ENCODE results near the gene RALGPS2. TPM values are rescaled to one million over a fixed set of nuclear protein-coding genes. Genes with fewer than 3 reads are reported as not detected.

The RALGPS2 gene
- total RNA-seq, 1 experiment from 2014 or later: 17.5 TPM

DNA sequence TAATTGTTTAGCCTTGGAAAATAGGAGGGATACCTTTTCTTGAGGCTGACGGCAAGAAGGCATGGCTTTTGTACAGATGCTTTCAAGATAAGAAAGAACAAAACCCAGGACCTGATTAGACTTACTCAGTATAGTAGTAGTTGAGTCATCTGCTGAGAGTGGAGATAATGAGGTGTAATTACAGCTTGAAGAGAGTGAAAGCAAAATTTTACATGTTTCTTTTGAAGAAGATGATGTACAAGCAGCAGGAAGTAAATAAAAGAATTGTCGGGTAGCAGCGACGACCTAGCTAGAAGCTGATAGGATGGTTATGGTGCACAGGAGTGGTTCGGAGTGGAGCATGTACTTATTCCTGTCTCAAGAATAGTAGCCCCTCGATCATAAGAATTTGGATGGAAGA is 139.3 kb downstream of the RALGPS2 start:
- DNase-seq (ENCODE audit: low read depth): no peak

DNA sequence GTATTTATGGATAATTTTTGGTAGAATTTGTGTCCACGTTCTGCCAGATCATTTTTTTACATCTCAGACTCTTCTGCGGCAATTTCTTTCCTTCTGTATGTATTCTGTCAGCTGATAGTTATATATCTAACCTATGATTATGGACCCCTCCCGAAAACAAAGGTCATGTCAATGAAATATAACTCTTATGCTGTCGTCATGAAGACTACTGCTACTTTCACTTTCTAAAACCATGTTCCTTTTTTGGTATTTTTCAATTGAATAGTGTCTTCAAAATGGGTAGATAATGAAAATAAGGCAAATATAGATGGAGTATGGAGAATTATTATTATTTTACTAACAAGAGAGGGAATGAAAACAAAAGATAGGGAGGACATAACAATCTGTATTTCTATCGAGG is 142.6 kb downstream of the RALGPS2 start:
- peak; percentile 11 for DNase-seq (ENCODE audit: low read depth)

DNA sequence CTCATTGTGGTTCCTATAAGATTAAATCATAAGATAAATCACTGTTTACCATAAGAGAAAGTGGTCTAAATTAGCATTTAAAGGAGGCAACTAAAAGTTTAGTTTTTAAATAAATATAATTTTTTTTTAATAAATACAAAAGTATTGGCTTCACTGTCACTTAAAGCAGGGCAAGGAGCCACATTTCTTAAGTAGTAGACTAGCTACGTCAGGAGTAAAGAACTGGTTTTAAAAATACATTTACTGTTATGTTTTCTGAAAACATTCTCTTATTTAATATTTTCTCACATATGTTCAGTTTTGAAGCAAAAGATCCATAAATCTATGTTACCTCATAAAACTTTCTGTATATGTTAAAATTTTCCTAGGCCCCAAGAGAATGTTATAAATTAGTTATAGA is 143.7 kb downstream of the RALGPS2 start:
- DNase-seq (ENCODE audit: low read depth): no peak

DNA sequence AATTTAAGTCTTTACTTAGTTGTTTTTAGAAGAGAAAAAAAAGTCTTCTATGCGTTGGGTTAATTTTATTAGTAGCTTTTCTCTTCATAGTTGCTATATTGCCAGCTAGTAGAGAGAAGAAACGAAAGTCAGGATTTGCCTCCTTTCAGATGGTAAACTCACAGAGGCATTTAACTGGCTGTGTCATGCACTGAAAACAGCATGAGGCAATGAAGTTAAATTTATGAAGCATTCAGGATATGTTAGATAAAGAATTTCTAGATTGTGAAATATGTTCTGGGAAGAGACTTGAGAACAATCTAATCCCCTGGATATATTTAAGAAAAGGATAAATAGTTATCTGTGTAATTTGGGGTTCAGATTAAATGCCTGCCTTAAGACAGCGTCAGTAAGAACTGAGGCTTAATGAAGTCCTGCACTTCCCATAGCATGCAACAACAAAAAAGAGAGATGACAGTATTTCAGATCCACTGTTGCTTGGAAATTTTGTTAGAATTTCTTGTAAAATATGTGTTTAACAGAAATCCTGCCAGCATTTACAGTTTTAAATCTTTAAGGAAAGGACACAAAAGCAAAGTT is 144.2 kb downstream of the RALGPS2 start:
- no peak for DNase-seq (ENCODE audit: low read depth)

DNA sequence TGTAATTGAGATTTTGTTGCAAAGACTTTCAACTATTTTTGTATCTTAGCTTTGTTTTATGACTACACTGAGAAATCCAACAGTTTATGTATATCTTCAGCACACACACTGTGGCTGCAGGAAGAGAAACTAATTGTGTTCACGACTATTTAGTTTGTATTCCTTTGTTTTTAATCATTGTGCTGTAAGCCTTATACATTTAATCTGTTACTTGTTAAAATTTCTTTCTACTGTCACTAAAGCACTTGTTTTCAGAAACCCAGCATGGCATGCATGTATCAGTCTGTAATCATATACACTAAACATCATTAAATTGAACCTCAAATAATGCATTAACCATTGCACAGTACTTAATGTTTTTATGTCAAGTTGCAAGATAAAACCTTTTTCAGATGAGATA is 145.2 kb downstream of the RALGPS2 start:
- no peak for DNase-seq (ENCODE audit: low read depth)

DNA sequence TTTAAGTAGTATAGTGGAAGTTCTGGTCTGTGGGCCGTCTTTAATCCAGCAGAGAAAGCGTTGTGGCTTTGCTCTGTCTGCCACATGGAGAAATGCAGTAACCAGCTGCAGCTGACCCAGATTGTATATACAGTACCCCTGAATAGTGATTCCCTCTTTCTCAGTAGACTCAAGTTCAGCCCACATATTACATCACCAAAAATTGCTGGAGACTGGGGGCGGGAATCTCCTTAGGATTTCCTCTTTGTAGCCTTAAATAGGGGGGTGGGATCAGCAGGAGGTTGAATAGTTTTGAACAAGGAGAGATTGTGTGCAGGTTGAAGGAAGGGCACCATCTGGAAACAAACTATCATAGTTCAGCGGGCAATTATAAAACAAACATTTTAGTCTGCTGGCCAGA is 145.9 kb downstream of the RALGPS2 start, which contains the start of gene ANGPTL1:
Gene ANGPTL1, minus strand, starts transcription at position 134 of the 400 bp plus-strand sequence. CDS start 5,301 bp downstream, outside the sequence.
- no peak for DNase-seq (ENCODE audit: low read depth)

DNA sequence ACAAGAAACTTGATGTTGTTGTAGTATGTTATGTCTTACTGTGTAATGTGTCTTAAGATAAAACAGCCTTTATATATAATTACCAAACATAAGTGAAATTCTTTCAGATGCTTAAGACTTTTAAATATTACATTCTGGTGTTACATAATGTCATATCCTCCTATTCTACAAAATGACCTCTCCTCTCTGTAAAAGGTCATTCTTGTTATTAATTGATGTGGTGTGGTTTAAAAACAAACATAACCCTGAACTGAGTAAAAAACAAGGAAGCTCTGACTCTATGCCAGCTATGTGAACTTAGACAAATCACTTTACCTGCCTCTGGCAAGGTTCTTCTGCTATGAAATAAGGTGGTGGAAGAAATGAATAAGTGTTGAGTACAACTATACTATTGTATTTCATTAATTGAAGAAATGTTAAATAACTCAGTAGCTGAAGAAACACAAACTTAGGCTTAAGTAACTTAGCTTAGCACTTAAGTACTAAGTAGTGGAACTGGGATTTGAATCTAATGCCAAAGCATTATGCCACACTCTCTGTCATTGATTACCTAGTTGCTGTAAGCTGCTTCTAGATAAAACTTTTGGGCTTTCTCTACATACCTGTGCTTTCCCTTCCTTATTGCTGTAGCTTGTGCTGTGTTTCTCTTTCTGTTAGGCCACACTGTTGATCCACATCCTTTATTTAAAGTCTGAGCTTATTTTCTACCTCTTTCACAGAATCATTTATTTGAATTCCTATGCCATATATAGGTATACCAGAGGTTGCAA is 146.7 kb downstream of the RALGPS2 start:
- DNase-seq (ENCODE audit: low read depth): no peak

DNA sequence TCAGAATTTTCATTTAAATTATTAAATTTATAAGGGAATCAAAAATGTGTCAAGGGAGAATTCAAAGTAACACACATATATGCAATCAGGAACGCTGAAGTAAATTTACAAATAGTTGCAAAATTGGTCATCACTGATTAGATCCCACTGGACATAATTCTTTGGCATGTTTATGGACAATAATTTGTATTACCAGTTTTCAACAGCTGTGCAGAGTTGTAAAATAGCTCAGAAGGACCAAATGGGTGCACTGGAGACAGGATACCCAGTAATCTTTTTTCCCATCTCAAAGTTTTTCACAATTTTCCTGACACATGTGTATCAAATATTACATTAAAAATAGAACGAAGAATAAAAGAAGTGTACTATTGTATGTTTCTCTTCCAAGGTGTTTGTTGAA is 149.9 kb downstream of the RALGPS2 start:
- DNase-seq (ENCODE audit: low read depth): no peak

DNA sequence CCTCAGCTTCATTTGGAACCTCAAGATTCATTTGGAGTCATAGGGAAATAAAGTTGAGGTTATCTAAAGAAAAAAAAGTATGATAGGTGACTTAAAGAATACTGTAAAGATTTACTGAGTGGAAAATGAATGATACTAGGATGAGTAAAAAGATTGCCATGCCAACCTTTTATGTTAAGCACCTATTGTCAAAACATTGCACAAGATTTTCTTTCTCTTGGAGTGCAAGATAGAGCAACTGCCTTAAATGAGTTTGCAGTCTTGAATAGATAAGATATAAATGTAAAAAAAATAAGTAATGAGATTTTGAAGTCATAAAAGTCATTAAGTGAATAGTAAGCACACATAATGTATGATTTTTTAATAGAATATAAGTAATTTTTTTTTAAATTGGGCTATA is 150.9 kb downstream of the RALGPS2 start:
- no peak for DNase-seq (ENCODE audit: low read depth)

DNA sequence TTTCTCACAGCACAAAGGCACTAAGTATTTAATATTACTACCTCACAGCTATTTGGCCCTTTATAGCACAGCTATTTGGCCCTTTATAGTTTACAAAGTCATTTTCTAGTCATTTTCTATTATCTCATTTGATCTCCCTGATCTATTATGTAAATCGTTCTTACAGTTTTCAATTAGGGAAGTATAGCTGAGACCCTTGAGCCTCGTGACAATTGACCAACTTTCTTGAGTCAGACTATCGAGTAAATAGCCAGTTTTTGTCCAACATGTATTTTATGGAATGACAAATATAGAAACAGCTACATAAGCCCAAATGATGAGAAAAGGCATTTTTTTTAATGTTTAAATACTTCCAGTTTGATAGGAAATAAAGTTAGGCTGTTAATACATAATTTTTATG is 152.9 kb downstream of the RALGPS2 start:
- no peak for DNase-seq (ENCODE audit: low read depth)

DNA sequence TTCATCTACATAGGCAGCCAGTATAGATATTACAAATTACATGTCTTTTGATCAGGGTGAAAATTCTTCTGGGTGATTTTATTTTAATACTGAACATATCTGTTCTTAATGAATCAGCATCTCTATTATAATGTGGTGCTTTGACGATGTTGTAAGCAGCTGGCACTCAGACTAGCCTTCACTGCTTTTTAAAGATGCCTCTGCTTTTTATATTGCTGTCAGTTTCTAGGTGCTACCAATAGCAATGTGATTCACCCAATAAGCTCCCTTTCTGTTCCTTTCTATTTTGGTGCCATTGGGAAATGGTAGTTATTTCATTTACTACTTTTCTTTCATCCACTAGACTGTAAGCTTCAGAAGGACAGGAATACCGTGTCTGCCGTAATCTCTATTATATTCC is 156.9 kb downstream of the RALGPS2 start:
- DNase-seq (ENCODE audit: low read depth): no peak

DNA sequence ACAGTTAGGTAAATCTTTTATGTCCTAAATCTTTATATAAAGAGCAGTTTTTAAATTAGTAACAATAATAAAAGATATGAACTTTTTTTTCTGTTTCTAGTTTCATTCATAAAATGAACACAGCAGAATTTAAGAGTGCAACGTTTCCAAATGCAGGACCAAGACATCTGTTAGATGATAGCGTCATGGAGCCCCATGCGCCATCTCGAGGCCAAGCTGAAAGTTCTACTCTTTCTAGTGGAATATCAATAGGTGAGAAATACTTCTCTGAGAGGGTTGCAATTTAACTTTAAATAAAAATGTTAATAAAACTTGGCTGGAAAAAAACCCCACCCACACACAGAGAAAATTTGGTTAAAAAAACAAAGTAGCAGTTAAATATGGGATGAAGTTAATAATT is 160.8 kb downstream of the RALGPS2 start:
- no peak for DNase-seq (ENCODE audit: low read depth)

DNA sequence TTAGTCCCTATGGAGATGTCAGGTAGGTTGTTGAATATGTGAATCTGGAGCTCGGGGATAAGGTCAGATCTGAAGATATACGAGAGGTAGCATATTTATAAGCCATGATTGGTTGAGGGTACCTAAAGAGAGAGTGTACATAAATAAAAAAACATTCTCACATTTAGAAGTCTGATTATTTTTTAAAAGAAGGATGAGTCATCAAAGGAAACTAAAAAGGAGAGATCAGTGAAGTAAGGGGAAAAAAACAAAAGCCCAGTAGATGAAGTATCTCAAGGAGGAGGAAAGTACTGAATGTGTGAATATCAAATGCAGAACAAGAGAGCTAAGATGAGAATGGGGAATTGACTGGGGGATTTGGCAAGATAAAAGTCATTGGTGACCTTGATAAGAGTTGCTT is 161.5 kb downstream of the RALGPS2 start:
- DNase-seq (ENCODE audit: low read depth): no peak

DNA sequence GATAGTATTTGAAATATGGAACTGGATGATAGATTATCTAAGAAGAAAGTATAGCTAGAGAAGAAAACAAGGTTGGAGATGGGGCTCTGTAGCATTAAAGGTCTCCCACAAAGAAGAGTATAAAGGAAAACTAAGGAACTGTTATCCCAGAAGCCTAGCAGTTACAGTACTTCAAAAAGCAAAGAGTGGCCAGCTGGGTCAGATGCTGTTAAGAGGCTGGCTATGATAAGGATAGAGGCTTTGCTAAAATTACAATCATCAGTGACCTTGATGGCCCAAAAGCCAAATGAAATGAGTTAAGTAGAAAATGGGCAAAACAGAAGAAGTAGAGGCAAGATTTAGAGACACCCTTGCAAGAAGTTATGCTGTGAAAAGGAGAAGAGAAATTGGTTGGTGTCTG is 170.9 kb downstream of the RALGPS2 start:
- no peak for DNase-seq (ENCODE audit: low read depth)

DNA sequence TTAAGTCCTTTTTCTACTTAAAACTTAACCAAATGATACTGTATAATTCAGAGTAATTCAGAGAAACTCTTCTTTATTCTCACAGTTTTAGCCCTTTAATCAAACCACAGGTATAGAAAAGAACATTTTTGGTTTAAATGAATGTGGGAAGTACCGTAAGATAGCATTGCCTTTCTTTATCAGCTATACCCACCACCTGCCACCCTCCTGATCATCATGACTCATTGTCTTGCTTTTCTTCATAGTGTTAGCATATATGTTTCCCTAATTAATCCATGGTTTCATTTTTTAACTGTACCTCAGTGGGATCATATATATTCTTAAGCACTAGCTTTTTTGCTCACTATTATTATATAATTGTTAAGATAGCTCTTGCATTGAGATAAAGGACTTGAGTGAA is 173.4 kb downstream of the RALGPS2 start:
- DNase-seq (ENCODE audit: low read depth): no peak

DNA sequence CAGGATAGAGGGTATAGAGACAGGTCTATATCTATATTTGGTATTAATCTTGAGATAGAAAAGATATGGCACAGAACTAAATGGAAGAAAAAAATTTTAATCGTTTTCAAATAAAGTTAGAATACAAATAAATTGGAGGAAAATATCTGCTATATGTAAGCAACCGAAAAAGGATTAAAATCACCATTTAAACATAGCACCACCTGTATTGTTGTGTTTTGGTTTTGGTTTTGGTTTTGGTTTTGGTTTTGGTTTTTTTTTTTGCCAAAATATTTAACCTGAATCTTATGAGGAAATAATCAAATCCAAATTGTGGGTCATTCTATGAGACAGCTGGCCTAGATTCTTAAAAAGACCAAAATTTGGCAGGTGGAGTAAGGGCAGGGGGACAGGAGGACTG is 174.4 kb downstream of the RALGPS2 start:
- DNase-seq (ENCODE audit: low read depth): no peak

DNA sequence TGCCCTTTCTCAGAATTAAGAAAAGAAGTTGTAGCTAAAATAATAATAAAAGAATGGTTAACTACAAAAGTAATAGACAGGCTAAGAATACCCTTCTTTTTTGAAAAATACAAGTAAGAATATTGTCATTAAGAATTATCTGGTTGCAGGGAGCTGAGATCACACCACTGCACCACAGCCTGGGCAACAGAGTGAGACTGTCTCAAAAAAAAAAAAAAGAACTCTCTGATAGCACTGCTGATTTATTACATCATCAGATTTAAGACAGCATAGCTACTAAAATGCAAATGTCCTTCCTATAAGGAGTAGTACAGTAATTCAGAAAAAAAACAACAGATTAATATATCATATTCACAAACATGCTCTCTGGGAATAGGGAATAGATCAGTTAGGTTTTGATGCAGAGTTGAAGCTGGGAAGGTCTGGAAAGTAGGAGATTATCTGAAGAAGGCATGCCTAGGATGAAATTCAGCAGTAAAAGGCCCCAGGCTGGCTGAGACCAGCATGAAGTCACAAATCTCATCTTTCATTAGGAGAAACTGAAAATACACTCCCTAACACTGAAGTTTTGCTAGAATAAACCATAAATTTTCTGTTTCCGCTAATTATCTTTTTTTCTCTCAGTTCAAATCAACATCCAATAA is 176.6 kb downstream of the RALGPS2 start:
- no peak for DNase-seq (ENCODE audit: low read depth)

DNA sequence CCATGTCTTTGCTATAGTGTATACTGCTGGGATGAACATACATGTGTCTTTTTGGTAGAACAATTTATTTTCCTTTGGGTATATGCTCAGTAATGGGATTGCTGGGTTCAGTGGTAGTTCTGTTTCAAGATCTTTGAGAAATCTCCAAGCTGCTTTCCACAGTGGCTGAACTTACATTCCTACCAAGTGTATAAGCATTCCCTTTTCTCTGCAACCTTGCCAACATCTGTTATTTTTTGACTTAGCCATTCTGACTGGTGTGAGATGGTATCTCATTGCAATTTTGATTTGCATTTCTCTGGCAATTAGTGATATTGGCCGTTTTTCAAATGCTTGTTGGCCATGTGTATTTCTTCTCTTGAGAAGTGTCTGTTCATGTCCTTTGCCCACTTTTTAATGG is 183.3 kb downstream of the RALGPS2 start:
- no peak for DNase-seq (ENCODE audit: low read depth)

DNA sequence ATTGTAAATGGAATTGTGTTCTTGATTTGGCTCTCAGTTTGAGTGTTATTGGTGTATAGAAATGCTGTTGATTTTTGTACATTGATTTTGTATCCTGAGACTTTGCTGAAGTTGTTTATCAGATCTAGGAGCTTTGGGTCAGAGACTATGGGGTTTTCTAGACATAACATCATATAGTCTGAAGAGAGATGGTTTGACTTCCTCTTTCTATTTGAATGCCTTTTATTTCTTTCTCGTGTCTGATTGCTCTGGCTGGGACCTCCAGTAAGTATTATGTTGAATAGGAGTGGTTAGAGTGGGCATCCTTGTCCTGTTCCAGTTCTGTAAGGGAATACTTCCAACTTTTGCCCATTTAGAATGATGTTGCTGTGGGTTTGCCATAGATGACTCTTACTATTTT is 185.0 kb downstream of the RALGPS2 start:
- no peak for DNase-seq (ENCODE audit: low read depth)

DNA sequence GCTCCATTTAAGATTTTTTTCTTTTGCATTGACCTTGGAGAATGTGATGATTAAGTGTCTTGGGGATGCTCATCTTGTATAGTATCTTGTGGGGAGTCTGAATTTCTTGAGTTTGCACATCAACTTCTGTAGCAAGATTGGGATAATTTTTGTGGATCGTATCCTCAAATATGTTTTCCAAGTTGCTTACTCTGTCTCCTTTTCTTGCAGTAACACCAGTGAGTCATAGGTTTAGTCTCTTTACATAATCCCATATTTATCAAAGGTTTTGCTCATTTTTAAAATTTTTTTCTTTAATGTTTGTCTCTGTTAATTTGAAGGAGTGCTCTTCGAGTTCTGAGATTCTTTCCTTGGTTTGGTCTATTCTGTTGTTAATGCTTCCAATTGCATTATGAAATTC is 187.6 kb downstream of the RALGPS2 start:
- no peak for DNase-seq (ENCODE audit: low read depth)

DNA sequence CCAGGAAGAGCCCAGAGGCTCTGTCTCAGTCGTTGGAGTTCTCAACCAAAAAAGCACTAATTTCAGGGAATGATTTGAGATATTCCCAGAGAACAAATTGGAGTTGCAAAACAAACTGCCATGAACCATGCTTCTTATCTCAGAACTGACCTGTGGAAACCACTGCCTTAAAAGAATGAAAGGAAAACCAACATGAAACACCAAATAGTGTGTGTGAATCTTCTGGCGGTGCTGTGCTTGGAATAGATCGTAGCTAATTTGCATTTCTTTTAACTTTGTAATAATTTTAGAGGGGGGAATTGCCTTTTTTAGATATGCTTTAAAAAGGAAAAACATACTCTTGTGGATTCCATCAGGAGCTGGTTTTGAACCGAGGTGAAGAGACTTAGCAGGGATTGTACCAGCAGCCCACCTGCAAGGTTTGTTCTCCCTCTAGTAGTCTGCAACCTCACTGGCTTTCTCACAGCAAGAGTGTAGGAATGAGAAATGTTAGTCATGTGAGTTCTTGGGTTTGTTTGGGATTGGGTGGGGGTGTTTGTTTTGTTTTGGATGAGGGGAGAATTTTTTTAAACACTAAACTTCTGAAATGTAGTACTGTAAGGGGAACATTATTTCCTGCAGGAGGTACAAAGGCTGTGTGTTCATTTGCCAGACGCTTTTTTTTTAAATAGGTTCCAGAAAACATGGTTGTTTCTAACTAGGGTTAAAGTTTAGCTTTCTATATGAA is 191.6 kb downstream of the RALGPS2 start:
- DNase-seq (ENCODE audit: low read depth): no peak

DNA sequence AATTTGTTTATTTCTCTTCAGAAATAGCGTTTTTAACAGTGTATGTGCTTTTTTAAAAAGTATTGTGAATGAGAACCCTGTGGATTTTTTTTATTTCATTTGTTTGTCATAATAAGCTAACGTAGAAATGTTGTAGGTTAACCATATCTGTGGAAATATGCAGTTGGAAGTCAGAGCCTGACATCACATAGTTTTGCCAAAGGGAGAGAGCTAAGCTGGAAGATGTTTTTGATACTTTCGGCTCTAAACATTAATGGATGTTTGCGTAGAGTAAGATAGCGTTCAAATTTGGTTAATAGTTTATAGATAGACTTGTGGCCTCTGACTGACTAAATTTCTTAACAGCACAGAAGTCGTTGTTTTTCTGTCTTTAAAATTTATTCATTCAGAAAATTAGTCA is 193.3 kb downstream of the RALGPS2 start:
- DNase-seq (ENCODE audit: low read depth): no peak

DNA sequence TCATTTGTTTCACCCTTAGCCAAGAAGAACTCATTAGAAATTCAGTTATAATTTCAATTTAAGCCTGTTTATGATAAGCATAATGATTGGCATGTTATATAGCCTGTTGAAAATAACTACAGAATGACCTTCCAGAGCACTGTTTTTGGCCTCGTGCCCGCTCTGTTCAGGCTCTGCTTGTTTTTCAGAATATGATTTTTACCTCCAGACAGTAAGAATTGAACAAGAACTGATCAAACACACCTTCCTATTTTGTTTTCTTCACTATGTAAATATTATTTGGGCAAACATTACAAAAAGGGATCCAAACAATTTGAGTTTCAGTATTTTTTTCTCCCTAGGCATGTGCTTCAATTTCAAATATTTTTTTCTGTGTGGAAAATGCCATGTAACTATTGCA is 193.9 kb downstream of the RALGPS2 start:
- DNase-seq (ENCODE audit: low read depth): no peak
